HepG2 (cell line): ENCODE data around the gene NUP85. TPM values are rescaled to one million over a fixed set of nuclear protein-coding genes. Genes with fewer than 3 reads are reported as not detected.

Experiments used
- AFF4 ChIP-seq: sonication (generic); formaldehyde crosslinking; IDR thresholded peaks from 2 replicates; pipeline ENCODE4 v1.4.0; 2020; ENCODE audit warnings: missing genetic modification reagents
- CBFB ChIP-seq: sonication (generic); formaldehyde crosslinking; IDR thresholded peaks from 2 replicates; pipeline ENCODE4 v1.4.0; 2020; ENCODE audit warnings: missing genetic modification reagents
- ETV5 ChIP-seq: IDR thresholded peaks from 2 replicates; pipeline ENCODE4 v1.6.1; 2018; ENCODE audit warnings: missing biosample characterization, missing genetic modification reagents, inconsistent platforms, borderline replicate concordance
- LRRFIP1 ChIP-seq: sonication (generic); formaldehyde crosslinking; conservative IDR thresholded peaks from 2 replicates; pipeline ENCODE4 v1.4.0; 2020; ENCODE audit warnings: missing genetic modification reagents
- MBD4 ChIP-seq: IDR thresholded peaks from 2 replicates; pipeline ENCODE4 v1.6.1; 2012; ENCODE audit warnings: low read length, inconsistent platforms, borderline replicate concordance
- MXD1 ChIP-seq: sonication (generic); formaldehyde crosslinking; IDR thresholded peaks from 2 replicates; pipeline ENCODE4 v1.4.0; 2020; ENCODE audit warnings: mild to moderate bottlenecking, missing genetic modification reagents
- NFE2L1 ChIP-seq: sonication (generic); formaldehyde crosslinking; IDR thresholded peaks from 2 replicates; pipeline ENCODE4 v1.4.0; 2020; ENCODE audit warnings: missing genetic modification reagents, mild to moderate bottlenecking, borderline replicate concordance
- NR2F2 ChIP-seq: IDR thresholded peaks from 2 replicates; pipeline ENCODE4 v1.6.1; 2012; ENCODE audit warnings: low read depth, inconsistent platforms, borderline replicate concordance
- PPARG ChIP-seq: conservative IDR thresholded peaks from 2 replicates; pipeline ENCODE4 v1.6.1; 2016; ENCODE audit warnings: missing biosample characterization, missing genetic modification reagents
- RBM22 ChIP-seq: fragments of 200-400 bp; formaldehyde crosslinking; optimal IDR thresholded peaks from 2 replicates; pipeline ENCODE3; 2017; ENCODE audit warnings: mild to moderate bottlenecking, low read length, moderate library complexity
- RFX1 ChIP-seq: fragments of 450-650 bp; IDR thresholded peaks from 2 replicates; pipeline ENCODE4 v1.6.1; 2017
- RXRB ChIP-seq: IDR thresholded peaks from 2 replicates; pipeline ENCODE4 v1.6.1; 2016; ENCODE audit warnings: borderline replicate concordance, missing genetic modification reagents, missing compliant biosample characterization
- SIX1 ChIP-seq: sonication (generic); formaldehyde crosslinking; IDR thresholded peaks from 2 replicates; pipeline ENCODE4 v1.4.0; 2020; ENCODE audit warnings: missing genetic modification reagents, borderline replicate concordance
- ZBTB42 ChIP-seq: sonication (generic); formaldehyde crosslinking; IDR thresholded peaks from 2 replicates; pipeline ENCODE4 v1.5.0; 2020; ENCODE audit warnings: mild to moderate bottlenecking, missing genetic modification reagents
- ZNF24 ChIP-seq: fragments of 450-650 bp; IDR thresholded peaks from 2 replicates; pipeline ENCODE4 v1.6.1; 2017; ENCODE audit warnings: antibody characterized with exemption, mild to moderate bottlenecking
- ZNF558 ChIP-seq: sonication (generic); formaldehyde crosslinking; IDR thresholded peaks from 2 replicates; pipeline ENCODE4 v1.9.0; 2022; ENCODE audit warnings: mild to moderate bottlenecking, missing genetic modification reagents, borderline replicate concordance
- ZNF563 ChIP-seq: sonication (generic); formaldehyde crosslinking; IDR thresholded peaks from 2 replicates; pipeline ENCODE4 v1.8.0; 2022; ENCODE audit warnings: mild to moderate bottlenecking, moderate library complexity, missing genetic modification reagents
- ZNF576 ChIP-seq: sonication (generic); formaldehyde crosslinking; IDR thresholded peaks from 2 replicates; pipeline ENCODE4 v1.4.0; 2020; ENCODE audit warnings: mild to moderate bottlenecking, missing genetic modification reagents
- polyA plus RNA-seq, 8 experiments: library from polyadenylated mRNA; depleted of rRNA in 3 of 8; stranded (reverse) in 7 of 8; unstranded in 1 of 8; fragments of >200 nt; fragmentation: Illumina TruSeq in 4 of 8; extraction: Trizol in 4 of 8; gene quantifications; 2 replicates each; pipeline versions ENCODE4 v1.2.1 to v1.2.3, GENCODE V29; 2011 to 2016; ENCODE audit warnings: low read depth in 4 of 8, missing spikeins in 1 of 8, mixed read lengths in 1 of 8; ENCODE audit not compliant: insufficient read depth in 1 of 8
- total RNA-seq, 5 experiments: library from RNA; depleted of rRNA; stranded (reverse); fragments of >200 nt; fragmentation: Illumina TruSeq; extraction: Trizol; gene quantifications; 2 replicates each; pipeline ENCODE4 v1.2.3, GENCODE V29; 2016; ENCODE audit warnings: low read depth in 1 of 5
- TF ChIP-seq, protein P1 (sequence below): sonication (generic); formaldehyde crosslinking; IDR thresholded peaks from 2 replicates; pipeline ENCODE4 v1.4.0; 2020; ENCODE audit warnings: missing genetic modification reagents
- TF ChIP-seq, protein P2 (sequence below): sonication (generic); formaldehyde crosslinking; IDR thresholded peaks from 2 replicates; pipeline ENCODE4 v1.4.0; 2020; ENCODE audit warnings: mild to moderate bottlenecking, low read depth, missing genetic modification reagents

NUP85 gene
- total and polyA plus RNA-seq, 2 of the 13 experiments (the other 11 are each of a cell fraction or from before 2014, with no cell fraction given): 89.1 to 124 TPM

- TF ChIP-seq AFF4 (no peak), RBM22 (no peak), NFE2L1 (CRISPR knock-in tag) (no peak), ZNF24 (0 out of 2 replicates have a peak, but pooled peaks have one; percentile 11), ZNF563 (CRISPR knock-in tag) (peak; percentile 91), ZNF576 (no peak), SIX1 (CRISPR knock-in tag) (no peak), ZNF558 (CRISPR knock-in tag) (peak; percentile 68; the same call in 1 of the 2 replicates), PPARG (CRISPR knock-in tag) (0 out of 2 replicates have a peak, but pooled peaks have one; percentile 21), LRRFIP1 (CRISPR knock-in tag) (no peak), ETV5 (no peak), CBFB (peak; percentile 51), ZBTB42 (CRISPR knock-in tag) (no peak), RFX1 (no peak), NR2F2 (no peak; the same call in 1 of the 2 replicates), MBD4 (no peak), MXD1 (CRISPR knock-in tag) (peak; percentile 42), RXRB (CRISPR knock-in tag) (peak; percentile 65)
- TF ChIP-seq, protein P1, sequence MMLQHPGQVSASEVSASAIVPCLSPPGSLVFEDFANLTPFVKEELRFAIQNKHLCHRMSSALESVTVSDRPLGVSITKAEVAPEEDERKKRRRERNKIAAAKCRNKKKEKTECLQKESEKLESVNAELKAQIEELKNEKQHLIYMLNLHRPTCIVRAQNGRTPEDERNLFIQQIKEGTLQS (CRISPR knock-in tag): peak; percentile 42; the same call in 1 of the 2 replicates
- TF ChIP-seq, protein P2, sequence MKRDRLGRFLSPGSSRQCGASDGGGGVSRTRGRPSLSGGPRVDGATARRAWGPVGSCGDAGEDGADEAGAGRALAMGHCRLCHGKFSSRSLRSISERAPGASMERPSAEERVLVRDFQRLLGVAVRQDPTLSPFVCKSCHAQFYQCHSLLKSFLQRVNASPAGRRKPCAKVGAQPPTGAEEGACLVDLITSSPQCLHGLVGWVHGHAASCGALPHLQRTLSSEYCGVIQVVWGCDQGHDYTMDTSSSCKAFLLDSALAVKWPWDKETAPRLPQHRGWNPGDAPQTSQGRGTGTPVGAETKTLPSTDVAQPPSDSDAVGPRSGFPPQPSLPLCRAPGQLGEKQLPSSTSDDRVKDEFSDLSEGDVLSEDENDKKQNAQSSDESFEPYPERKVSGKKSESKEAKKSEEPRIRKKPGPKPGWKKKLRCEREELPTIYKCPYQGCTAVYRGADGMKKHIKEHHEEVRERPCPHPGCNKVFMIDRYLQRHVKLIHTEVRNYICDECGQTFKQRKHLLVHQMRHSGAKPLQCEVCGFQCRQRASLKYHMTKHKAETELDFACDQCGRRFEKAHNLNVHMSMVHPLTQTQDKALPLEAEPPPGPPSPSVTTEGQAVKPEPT: no peak
These were observed 22.7 kb upstream of the NUP85 start, which contains the start of gene SUMO2 (continued) for GRCh38 chr17:75182569-75183436.
